Caco-2 (cell line): ENCODE results near the gene XRCC2. TPM values are rescaled to one million over a fixed set of nuclear protein-coding genes. Genes with fewer than 3 reads are reported as not detected.

Experiments used
- BruUV-seq: library from RNA; stranded (reverse); fragments of 400-500 nt; replicated peaks from 2 replicates; lab custom pipeline; 2021; lab: Mats Ljungman, UMichigan
- CTCF ChIA-PET: fragments of 300-600 bp; sonication (Branson Sonifier 250); formaldehyde crosslinking; loops from one replicate; lab custom pipeline; 2022; ENCODE audit warnings: antibody characterized with exemption; lab: Charles Lee
- POLR2A ChIA-PET: fragments of 300-600 bp; sonication (Branson Sonifier 250); formaldehyde crosslinking; loops from one replicate; lab custom pipeline; 2022; ENCODE audit warnings: antibody characterized with exemption; lab: Charles Lee
- DNase-seq, 2 experiments: peaks; one replicate each; pipeline versions ENCODE4 v3.0.0 to v3.0.0-alpha.2; 2020 to 2022
- H3K27me3 ChIP-seq: replicated peaks from 2 replicates; pipeline ENCODE4 v1.6.0; 2011; ENCODE audit warnings: low read length; ENCODE audit not compliant: control insufficient read depth, insufficient read depth
- H3K36me3 ChIP-seq: 2 replicates; pipeline ENCODE4 v1.5.1; 2011; ENCODE audit warnings: low read length; ENCODE audit not compliant: control insufficient read depth, insufficient read depth
- H3K4me1 ChIP-seq: fragments of 250-450 bp; sonication (Bioruptor Pico); 2 replicates; pipeline ENCODE4 v1.5.1; 2020; ENCODE audit warnings: mild to moderate bottlenecking
- H3K4me3 ChIP-seq: 2 replicates; pipeline ENCODE4 v1.5.1; 2011; ENCODE audit warnings: low read depth, mild to moderate bottlenecking, control low read depth, low read length
- H3K9me3 ChIP-seq: fragments of 250-450 bp; sonication (Bioruptor Pico); 2 replicates; pipeline ENCODE4 v1.5.1; 2020; ENCODE audit warnings: mild to moderate bottlenecking, moderate library complexity
- H3K27ac Mint-ChIP-seq: one replicate; pipeline ENCODE4 v1.8.0; 2022; ENCODE audit warnings: mixed read lengths; ENCODE audit not compliant: unreplicated experiment
- H3K27me3 Mint-ChIP-seq: one replicate; pipeline ENCODE4 v1.8.0; 2022; ENCODE audit warnings: mixed read lengths; ENCODE audit not compliant: insufficient read depth, unreplicated experiment
- H3K36me3 Mint-ChIP-seq: one replicate; pipeline ENCODE4 v1.8.0; 2022; ENCODE audit warnings: mild to moderate bottlenecking, mixed read lengths; ENCODE audit not compliant: insufficient read depth, unreplicated experiment
- H3K4me1 Mint-ChIP-seq: one replicate; pipeline ENCODE4 v1.8.0; 2022; ENCODE audit warnings: low read depth, mixed read lengths; ENCODE audit not compliant: unreplicated experiment
- H3K4me3 Mint-ChIP-seq: one replicate; pipeline ENCODE4 v1.8.0; 2022; ENCODE audit warnings: mild to moderate bottlenecking, moderate library complexity, mixed read lengths; ENCODE audit not compliant: unreplicated experiment
- H3K9me3 Mint-ChIP-seq: one replicate; pipeline ENCODE4 v1.8.0; 2022; ENCODE audit warnings: mixed read lengths; ENCODE audit not compliant: unreplicated experiment
- intact Hi-C: fragments of 100-400 bp; cut with micrococcal nuclease; formaldehyde crosslinking; loops from one replicate; pipeline ENCODE4 v1.10.0; 2022; ENCODE audit not compliant: unreplicated experiment
- total RNA-seq: library from RNA; stranded (reverse); gene quantifications from 2 replicates; pipeline ENCODE4 v1.2.3, GENCODE V29; 2022
- TF ChIP-seq, protein P1 (sequence below), 2 experiments: fragments of 200-600 bp in 1 of 2; IDR thresholded peaks; 1 replicate in 1 of 2; 2 replicates in 1 of 2; pipeline versions ENCODE4 v1.5.1 to v1.8.0; 2011 to 2022; ENCODE audit warnings: antibody characterized with exemption in 1 of 2, control low read depth in 1 of 2, inconsistent platforms in 1 of 2, low read depth in 1 of 2, low read length in 1 of 2, mild to moderate bottlenecking in 1 of 2, moderate library complexity in 1 of 2; ENCODE audit not compliant: insufficient read depth in 1 of 2, severe bottlenecking in 1 of 2, unreplicated experiment in 1 of 2

Gene XRCC2
- total RNA-seq, 1 experiment from 2014 or later = 18.5 TPM

DNA sequence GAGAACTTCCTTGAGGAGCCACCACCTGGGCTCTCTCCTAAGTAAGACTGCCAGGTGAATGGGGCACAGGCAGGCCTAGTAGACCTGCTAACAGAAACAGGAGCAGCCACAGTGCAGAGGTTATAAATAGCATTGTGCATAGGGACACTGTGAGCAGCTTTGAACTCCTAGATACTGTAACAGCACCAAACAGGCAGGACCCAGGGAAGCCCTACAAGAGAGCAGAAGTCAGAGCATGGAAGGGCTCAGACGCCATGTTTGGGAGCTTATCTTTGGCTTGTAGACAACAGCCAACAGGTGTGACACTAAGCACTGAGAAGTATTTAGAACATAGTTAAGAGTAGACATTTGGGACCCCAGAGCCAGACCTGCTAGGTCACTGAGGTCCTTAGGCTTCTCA is 14.5 kb downstream of the XRCC2 start:
- TF ChIP-seq, protein P1, sequence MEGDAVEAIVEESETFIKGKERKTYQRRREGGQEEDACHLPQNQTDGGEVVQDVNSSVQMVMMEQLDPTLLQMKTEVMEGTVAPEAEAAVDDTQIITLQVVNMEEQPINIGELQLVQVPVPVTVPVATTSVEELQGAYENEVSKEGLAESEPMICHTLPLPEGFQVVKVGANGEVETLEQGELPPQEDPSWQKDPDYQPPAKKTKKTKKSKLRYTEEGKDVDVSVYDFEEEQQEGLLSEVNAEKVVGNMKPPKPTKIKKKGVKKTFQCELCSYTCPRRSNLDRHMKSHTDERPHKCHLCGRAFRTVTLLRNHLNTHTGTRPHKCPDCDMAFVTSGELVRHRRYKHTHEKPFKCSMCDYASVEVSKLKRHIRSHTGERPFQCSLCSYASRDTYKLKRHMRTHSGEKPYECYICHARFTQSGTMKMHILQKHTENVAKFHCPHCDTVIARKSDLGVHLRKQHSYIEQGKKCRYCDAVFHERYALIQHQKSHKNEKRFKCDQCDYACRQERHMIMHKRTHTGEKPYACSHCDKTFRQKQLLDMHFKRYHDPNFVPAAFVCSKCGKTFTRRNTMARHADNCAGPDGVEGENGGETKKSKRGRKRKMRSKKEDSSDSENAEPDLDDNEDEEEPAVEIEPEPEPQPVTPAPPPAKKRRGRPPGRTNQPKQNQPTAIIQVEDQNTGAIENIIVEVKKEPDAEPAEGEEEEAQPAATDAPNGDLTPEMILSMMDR (IDR thresholded peaks at IDR 0.05; ENCODE audit: insufficient read depth in 1 of 2, low read depth in 1 of 2, low read length in 1 of 2, severe bottlenecking in 1 of 2, unreplicated experiment in 1 of 2) = no peak
- H3K4me1 ChIP-seq = peaks cover 20% of the 10 kb centered on the region
- Mint-ChIP-seq H3K9me3 (no peaks in the 10 kb centered on the region), H3K4me1 (peaks cover 12% of the 10 kb centered on the region), H3K27me3 (no peaks in the 10 kb centered on the region), H3K36me3 (peaks cover 61% of the 10 kb centered on the region), H3K4me3 (no peak overlapping the region), H3K27ac (no peak overlapping the region)
- H3K36me3 ChIP-seq = 0 out of 2 replicates have a peak, but pooled peaks cover 1% of the 10 kb centered on the region
- no peaks in the 10 kb centered on the region for H3K27me3 ChIP-seq
- no peaks in the 10 kb centered on the region for H3K9me3 ChIP-seq
- no peak overlapping the region for H3K4me3 ChIP-seq
- intact Hi-C loops = no loop called here
- POLR2A ChIA-PET = no interaction called here
- no peak for DNase-seq
- BruUV-seq = no TSS peak
- CTCF ChIA-PET = no interaction called here

DNA sequence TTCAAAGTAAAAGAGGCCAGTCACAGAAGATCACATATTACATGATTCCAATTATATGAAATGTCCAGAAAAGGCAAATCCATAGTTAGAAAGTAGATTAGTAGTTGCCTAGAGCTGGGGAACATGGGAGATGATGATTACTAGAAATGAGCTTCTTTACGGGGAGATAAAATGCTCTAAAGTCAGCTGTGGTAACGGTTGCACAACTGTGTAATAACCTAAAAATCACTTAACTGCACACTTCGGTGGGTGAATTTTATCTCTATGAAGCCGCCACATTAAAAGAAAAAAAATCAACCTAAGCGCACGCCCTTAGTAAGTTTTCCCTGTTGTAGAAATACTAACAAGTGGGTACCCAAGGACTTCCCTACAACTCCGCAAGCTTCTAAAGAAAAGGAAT is 15.9 kb downstream of the XRCC2 start:
- TF ChIP-seq, protein P1 (IDR thresholded peaks at IDR 0.05; ENCODE audit: insufficient read depth in 1 of 2, low read depth in 1 of 2, low read length in 1 of 2, severe bottlenecking in 1 of 2, unreplicated experiment in 1 of 2) = no peak
- Histone ChIP-seq H3K36me3 (0 out of 2 replicates have a peak, but pooled peaks cover 1% of the 10 kb centered on the region), H3K4me3 (no peak overlapping the region), H3K4me1 (peaks cover 18% of the 10 kb centered on the region), H3K27me3 (no peaks in the 10 kb centered on the region), H3K9me3 (no peaks in the 10 kb centered on the region)
- H3K27ac Mint-ChIP-seq = no peak overlapping the region
- peaks cover 61% of the 10 kb centered on the region for H3K36me3 Mint-ChIP-seq
- BruUV-seq = no TSS peak
- DNase-seq = no peak
- peaks cover 11% of the 10 kb centered on the region for H3K4me1 Mint-ChIP-seq
- ChIA-PET CTCF (no interaction called here), POLR2A (no interaction called here)
- no peaks in the 10 kb centered on the region for H3K9me3 Mint-ChIP-seq
- no peaks in the 10 kb centered on the region for H3K27me3 Mint-ChIP-seq
- intact Hi-C loops = no loop called here
- H3K4me3 Mint-ChIP-seq = no peak overlapping the region

DNA sequence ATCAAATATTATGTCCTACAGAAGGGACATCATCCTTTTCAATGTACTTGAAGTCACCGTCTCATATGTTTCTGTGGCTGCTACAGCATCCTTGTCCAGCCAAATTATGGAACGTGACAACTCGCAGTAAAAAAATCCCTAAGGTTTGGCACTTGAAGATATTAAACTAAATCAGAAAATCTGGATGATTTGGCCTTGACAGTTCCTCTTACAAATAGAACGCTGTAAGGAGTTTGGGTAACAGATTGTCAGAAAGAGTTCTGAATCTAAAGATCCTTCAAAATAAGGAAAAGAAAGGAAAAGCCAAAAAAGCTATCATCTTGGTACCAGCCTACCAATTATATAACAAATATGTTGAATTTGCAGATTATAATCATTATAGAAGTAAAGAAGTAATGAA is 21.0 kb downstream of the XRCC2 start:
- intact Hi-C loops = no loop called here
- Mint-ChIP-seq H3K27me3 (no peaks in the 10 kb centered on the region), H3K27ac (no peak overlapping the region), H3K36me3 (peaks cover 39% of the 10 kb centered on the region), H3K4me1 (no peaks in the 10 kb centered on the region), H3K4me3 (no peak overlapping the region), H3K9me3 (no peaks in the 10 kb centered on the region)
- no peak for DNase-seq
- Histone ChIP-seq H3K9me3 (no peaks in the 10 kb centered on the region), H3K4me1 (no peaks in the 10 kb centered on the region), H3K36me3 (no peaks in the 10 kb centered on the region), H3K4me3 (no peak overlapping the region), H3K27me3 (no peaks in the 10 kb centered on the region)
- TF ChIP-seq, protein P1 (IDR thresholded peaks at IDR 0.05; ENCODE audit: insufficient read depth in 1 of 2, low read depth in 1 of 2, low read length in 1 of 2, severe bottlenecking in 1 of 2, unreplicated experiment in 1 of 2) = no peak
- CTCF ChIA-PET = no interaction called here
- BruUV-seq = no TSS peak
- POLR2A ChIA-PET = no interaction called here
